GM12865 (cell line): ENCODE measurements around the gene FOXN3.

Experiments used
- DNase-seq: peaks from one replicate; pipeline ENCODE4 v3.0.0; 2010; ENCODE audit warnings: low read depth
- H3K4me3 ChIP-seq: 2 replicates; pipeline ENCODE4 v1.5.1; 2011; ENCODE audit warnings: mild to moderate bottlenecking, low read depth, low read length, control low read depth
- TF ChIP-seq, protein P1 (sequence below): IDR thresholded peaks from 2 replicates; pipeline ENCODE4 v1.5.1; 2011; ENCODE audit warnings: low read length, control low read depth, low read depth, inconsistent platforms; ENCODE audit not compliant: insufficient read depth; ENCODE audit errors: missing control alignments

The FOXN3 gene

DNA sequence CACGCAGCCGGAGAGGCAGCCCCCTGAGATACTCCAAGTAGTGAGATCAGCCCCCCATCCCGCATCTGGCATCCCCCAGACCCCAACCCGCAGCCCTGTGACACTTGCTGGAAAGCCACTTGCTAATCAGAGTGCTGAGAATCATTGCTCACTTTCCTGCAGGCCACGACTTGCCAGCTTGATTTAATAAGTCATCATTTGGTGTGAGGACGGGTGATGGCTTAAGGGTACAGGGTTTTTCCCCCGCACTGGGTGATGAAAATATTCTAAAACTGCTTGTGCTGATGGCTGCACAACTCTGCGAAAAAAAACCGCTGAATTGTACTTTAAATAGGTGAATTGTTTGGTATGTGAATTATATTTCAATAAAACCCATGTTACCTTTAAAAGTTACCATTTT lies 171.2 kb downstream of the FOXN3 start:
- H3K4me3 ChIP-seq: no peak overlapping the region
- DNase-seq: no peak
- TF ChIP-seq, protein P1, sequence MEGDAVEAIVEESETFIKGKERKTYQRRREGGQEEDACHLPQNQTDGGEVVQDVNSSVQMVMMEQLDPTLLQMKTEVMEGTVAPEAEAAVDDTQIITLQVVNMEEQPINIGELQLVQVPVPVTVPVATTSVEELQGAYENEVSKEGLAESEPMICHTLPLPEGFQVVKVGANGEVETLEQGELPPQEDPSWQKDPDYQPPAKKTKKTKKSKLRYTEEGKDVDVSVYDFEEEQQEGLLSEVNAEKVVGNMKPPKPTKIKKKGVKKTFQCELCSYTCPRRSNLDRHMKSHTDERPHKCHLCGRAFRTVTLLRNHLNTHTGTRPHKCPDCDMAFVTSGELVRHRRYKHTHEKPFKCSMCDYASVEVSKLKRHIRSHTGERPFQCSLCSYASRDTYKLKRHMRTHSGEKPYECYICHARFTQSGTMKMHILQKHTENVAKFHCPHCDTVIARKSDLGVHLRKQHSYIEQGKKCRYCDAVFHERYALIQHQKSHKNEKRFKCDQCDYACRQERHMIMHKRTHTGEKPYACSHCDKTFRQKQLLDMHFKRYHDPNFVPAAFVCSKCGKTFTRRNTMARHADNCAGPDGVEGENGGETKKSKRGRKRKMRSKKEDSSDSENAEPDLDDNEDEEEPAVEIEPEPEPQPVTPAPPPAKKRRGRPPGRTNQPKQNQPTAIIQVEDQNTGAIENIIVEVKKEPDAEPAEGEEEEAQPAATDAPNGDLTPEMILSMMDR: no peak

DNA sequence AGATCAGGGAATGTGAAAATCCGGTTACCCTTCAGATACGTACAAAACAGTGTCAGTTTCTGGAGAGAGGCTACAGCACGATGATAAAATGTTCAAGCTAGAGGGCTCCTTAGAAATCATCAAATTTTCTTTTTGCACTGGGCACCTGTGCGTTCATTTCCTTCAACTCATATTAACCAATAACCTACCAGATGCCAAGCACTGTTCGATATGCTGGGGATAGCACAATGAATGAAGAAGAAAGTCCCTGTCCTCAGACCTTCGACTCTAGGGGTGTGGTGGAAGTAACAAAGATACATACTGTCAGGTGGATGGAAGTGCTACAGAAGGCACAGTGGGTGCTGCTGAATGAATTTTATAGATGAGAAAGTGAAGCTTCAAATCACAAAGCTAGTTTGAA lies 172.3 kb downstream of the FOXN3 start:
- no peak overlapping the region for H3K4me3 ChIP-seq
- no peak for DNase-seq
- TF ChIP-seq, protein P1: no peak

DNA sequence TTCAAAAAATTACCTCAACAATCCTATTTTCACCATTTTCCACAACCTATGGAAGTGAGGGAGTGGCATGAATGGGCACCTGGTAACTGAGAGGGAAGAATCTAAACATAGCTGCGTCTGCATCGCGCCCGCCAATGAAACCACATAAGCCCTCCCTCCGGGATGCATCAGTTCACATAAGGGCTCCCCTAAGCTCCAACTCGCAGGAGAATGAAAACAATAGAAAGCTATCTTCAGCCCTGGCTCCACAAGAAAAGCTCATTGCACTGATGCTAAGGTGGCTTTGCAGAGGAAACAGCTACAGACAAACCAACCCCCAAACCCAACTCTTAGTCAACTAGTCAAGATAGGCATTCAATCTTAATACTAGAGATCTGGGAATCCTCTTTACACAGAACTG lies 173.3 kb downstream of the FOXN3 start:
- TF ChIP-seq, protein P1: no peak
- no peak for DNase-seq
- H3K4me3 ChIP-seq: no peak overlapping the region

DNA sequence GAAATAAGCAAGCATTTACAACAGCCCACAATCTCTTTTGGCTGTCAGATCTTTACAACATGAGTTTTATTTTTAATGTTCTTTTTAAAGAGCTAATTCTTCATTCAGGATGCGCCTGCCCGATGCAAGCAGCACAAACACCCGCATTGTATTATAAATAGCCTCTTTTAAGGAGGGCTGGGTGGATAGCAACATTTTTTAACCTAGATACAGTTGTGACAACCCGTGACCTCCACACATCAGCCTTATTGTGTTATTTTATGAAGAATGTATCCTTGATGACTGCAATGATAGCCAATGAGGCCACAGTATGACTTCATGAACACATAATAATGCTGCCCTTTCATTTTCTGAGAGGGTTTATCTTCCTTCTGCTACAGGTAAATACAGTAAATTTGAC lies 173.7 kb downstream of the FOXN3 start:
- DNase-seq: no peak
- H3K4me3 ChIP-seq: no peak overlapping the region
- TF ChIP-seq, protein P1: no peak

DNA sequence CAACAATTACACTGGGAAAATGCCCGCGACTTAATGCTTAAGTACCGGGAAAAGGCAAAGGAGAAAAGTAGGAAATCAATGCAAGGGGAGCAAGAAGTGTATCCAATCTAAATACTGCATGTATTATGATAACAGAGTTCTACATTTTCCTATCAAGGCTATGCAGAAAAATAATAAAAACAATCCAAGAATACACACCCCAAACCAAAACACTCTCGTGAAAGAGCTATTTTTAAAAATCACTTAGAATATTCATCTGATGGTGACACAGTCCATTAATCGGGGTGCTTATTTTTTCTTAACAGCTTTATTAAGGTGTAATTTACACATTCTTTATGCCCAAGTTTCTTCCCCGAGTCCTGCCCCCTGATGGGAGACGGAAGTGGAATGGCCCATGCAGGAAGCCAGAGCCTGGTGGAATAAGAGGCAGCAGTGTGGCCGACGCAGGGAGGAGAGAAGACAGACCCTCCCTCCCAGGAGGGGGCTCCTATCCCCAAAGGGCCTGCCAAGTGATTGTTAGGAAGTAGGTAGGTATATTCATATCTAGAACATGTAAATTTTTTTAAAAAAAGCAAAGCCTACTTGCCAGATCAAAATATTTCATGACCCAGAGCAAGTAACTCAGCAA lies 174.3 kb downstream of the FOXN3 start:
- DNase-seq: no peak
- TF ChIP-seq, protein P1: no peak
- H3K4me3 ChIP-seq: no peak overlapping the region

DNA sequence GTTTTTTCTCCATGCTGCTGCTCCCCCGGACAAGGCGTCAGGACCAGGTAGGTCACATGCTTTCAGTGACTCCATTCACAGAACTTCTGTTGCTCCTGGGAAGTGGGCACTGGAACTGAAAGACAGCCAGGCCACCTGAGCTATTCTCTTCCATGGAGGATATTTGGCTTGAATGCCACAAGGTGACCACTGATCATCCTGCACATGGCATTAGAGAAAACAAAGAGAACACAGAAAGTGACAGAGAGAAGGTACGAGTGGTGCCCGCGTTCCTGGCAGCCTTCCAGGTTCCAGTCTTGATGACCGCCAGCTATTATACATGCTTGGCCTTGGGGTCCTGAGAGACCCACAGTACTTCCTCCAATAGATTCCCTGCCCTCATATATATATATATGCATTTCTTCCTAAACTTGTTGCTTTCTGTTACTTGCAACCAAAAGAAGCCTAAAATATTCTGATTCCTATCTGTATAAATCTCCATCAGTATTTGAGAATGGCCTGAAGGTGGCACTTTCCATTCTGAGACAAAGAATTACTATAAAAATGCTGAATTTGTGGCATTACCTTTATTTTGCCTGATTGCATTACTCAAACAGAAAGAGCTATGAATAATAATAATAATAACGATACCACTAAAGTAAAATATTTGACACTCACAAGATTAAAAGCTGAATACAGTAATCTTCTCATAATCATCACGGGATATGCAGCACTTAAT lies 174.9 kb downstream of the FOXN3 start:
- no peak for DNase-seq
- no peak overlapping the region for H3K4me3 ChIP-seq
- TF ChIP-seq, protein P1: no peak

DNA sequence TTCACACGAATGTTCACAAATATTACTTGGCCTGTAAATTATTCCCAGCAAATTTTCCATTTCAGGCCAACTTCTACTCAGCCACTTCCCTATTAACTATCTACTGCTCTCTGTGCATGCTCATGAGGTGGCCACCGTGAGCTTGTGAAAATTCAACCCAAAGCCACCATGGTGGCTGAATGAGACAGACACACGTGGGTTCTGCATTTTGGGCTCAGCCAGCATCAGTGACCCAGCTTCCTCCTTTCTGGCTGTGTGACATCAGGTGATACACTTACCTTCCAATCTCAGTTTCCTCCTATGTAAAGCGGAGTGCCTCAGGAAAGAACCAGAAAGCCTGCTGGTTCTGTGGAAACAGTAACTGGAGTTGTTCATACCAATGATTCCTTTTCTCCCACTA lies 175.8 kb downstream of the FOXN3 start:
- TF ChIP-seq, protein P1: no peak

More for the DNA sequence above, 175.8 kb downstream of the FOXN3 start:
- H3K4me3 ChIP-seq: no peak overlapping the region
- no peak for DNase-seq
